VCaP (cell line): Measurements from ENCODE around the gene CNOT1.
"Not testable (repeated sequence)": the region's sequence is repeated elsewhere in the genome, so short reads cannot be mapped to it uniquely, and the experiment has no call there.

ENCODE experiments used
- H3K27ac ChIP-seq: fragments of 450-650 bp; 2 replicates; pipeline ENCODE4 v1.5.1; 2017
- CTCF ChIP-seq: fragments of 450-650 bp; conservative IDR thresholded peaks from 2 replicates; pipeline ENCODE4 v1.5.1; 2017; ENCODE audit warnings: mild to moderate bottlenecking, moderate library complexity

The CNOT1 gene

DNA sequence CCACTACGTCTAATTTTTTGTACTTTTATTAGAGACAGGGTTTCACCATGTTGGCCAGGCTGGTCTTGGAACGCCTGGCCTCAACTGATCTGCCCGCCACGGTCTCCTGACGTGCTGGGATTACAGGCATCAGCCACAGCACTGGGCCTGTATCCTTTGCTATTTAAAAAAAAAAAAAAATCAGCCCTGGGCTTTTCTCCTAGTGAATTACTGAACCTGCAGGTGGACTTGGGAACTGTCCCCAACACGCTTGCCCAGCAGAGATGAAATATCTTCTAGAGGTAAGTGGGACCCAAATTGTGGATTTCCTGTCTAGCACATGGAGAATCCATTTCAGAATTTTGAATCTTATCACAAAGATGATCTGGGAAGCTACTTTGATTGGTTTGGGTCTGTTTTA, 14.8 kb downstream of the CNOT1 start:
- no peak for TF ChIP-seq CTCF
- H3K27ac ChIP-seq, result no peak overlapping the region

- no peak overlapping the region for H3K27ac ChIP-seq
- TF ChIP-seq CTCF, result no peak
These were observed 15.4 kb downstream of the CNOT1 start for GRCh38 chr16:58614212-58614611.

DNA sequence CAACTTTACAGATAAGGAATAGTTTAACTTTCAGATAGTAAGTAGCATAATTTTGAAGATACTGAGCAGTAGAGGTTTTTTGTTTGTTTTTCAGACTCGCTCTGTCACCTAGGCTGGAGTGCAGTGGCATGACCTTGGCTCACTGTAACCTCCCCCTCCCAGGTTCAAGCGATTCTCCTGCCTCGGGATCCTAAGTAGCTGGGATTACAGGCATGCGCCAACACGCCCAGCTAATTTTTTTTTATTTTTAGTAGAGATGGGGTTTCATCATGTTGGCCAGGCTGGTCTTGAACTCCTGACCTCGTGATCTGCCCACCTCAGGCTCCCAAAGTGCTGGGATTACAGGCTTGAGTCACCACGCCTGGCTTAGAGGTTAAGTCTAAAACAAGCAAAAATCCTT, 16.7 kb downstream of the CNOT1 start:
- H3K27ac ChIP-seq, result not testable (repeated sequence)

- TF ChIP-seq CTCF, result no peak
- no peak overlapping the region for H3K27ac ChIP-seq
These were observed 21.0 kb downstream of the CNOT1 start for GRCh38 chr16:58608601-58609136.

DNA sequence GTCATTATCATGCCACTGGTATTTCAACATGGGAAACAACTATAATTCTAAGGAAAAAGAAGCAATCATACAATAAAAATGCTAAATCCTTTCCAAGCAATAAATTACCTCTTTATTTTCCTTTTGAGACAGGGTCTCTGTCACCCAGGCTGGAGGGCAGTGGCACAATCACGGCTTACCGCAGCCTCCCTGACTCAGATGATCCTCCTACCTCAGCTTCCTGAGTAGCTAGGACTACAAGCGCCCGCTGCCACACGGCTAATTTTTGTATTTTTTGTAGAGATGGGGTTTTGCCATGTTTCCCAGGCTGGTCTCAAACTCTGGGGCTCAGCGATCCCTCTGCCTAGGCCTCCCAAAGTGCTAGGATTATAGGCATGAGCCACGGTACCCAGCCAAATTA, 24.1 kb downstream of the CNOT1 start:
- H3K27ac ChIP-seq, result no peak overlapping the region
- no peak for TF ChIP-seq CTCF

- no peak for TF ChIP-seq CTCF
- H3K27ac ChIP-seq, result no peak overlapping the region
These were observed 38.5 kb downstream of the CNOT1 start for GRCh38 chr16:58591083-58591482.

DNA sequence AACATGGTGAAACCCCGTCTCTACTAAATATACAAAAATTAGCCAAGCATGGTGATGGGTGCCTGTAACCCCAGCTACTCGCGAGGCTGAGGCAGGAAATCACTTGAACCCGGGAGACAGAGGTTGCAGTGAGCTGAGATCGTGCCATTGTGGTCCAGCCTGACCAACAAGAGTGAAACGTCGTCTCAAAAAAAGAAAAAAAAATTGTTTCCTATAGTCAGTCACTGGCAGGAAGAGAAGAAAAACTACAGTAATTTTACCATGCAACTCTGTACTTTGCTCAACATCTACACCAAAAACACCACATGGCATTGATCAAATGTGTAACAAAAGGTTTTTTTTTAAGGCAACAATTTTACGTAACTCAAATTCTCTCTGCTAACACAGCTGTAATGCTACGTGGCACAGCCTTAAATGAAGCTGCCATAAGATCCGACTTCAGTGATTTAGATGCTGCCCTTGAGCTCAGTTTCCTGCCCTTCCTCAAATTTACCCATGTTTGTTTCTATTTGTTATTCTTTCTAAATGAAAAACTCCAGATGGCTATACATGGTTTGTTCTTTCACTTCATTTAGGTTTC, 40.2 kb downstream of the CNOT1 start:
- no peak overlapping the region for H3K27ac ChIP-seq
- no peak for TF ChIP-seq CTCF

DNA sequence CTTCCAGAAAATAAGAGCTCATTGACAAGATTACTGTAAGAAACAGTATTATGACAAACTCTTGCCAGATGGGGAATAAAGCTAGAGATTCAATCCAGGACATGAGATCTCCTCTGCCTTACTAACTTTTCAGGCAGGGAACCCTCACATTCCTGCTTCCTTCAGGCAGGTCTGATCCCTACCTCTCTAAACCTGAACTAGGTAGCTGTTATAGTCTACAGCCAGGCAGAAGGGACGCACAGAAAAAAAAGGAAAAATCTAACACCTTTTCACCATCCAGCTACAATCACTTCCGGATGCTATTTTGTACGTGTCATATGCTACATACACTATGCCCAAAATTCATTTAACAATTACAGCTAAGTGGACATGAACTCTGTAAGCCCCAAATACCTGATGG, 41.2 kb downstream of the CNOT1 start:
- H3K27ac ChIP-seq, result no peak overlapping the region
- TF ChIP-seq CTCF, result no peak
